HG02588 (cell line): Measurements from ENCODE around the gene DYNLT3.

Experiments used
- ATAC-seq: cut with Tn5 transposase; IDR thresholded peaks from one replicate; pipeline ENCODE4 v1.9.1; 2021; ENCODE audit warnings: mild to moderate bottlenecking, moderate library complexity; ENCODE audit not compliant: unreplicated experiment

DYNLT3 gene

GRCh38 chrX:37846934-37847732 is at the start of gene DYNLT3:
Gene DYNLT3, minus strand, starts transcription at chrX:37847571. Its CDS starts 61 bp downstream, at chrX:37847510.
- ATAC-seq, result peak; percentile 100

GRCh38 chrX:37896511-37896890 is 49.1 kb upstream of the DYNLT3 start:
- ATAC-seq, result no peak

GRCh38 chrX:37895795-37896510 is 48.6 kb upstream of the DYNLT3 start:
- no peak for ATAC-seq

- ATAC-seq, result no peak
Observed at GRCh38 chrX:37894725-37895124, 47.4 kb upstream of the DYNLT3 start.

GRCh38 chrX:37888010-37888409 is 40.6 kb upstream of the DYNLT3 start:
- no peak for ATAC-seq

GRCh38 chrX:37887347-37887746 is 40.0 kb upstream of the DYNLT3 start:
- no peak for ATAC-seq

- no peak for ATAC-seq
Observed at GRCh38 chrX:37883196-37883595, 35.8 kb upstream of the DYNLT3 start.

- no peak for ATAC-seq
Observed at GRCh38 chrX:37879692-37880091, 32.3 kb upstream of the DYNLT3 start.

GRCh38 chrX:37876716-37877115 is 29.3 kb upstream of the DYNLT3 start:
- no peak for ATAC-seq

- no peak for ATAC-seq
Observed at GRCh38 chrX:37875675-37876074, 28.3 kb upstream of the DYNLT3 start.

- ATAC-seq, result no peak
Observed at GRCh38 chrX:37873220-37873619, 25.8 kb upstream of the DYNLT3 start.

GRCh38 chrX:37872303-37872655 is 24.9 kb upstream of the DYNLT3 start:
- no peak for ATAC-seq

- no peak for ATAC-seq
Observed at GRCh38 chrX:37871626-37872302, 24.4 kb upstream of the DYNLT3 start.

GRCh38 chrX:37867536-37868153 is 20.3 kb upstream of the DYNLT3 start:
- ATAC-seq, result no peak

- ATAC-seq, result no peak
Observed at GRCh38 chrX:37863728-37864127, 16.4 kb upstream of the DYNLT3 start.

GRCh38 chrX:37862851-37863250 is 15.5 kb upstream of the DYNLT3 start:
- no peak for ATAC-seq

- no peak for ATAC-seq
Observed at GRCh38 chrX:37860721-37861120, 13.3 kb upstream of the DYNLT3 start.

GRCh38 chrX:37854748-37855147 is 7.4 kb upstream of the DYNLT3 start:
- no peak for ATAC-seq

- no peak for ATAC-seq
Observed at GRCh38 chrX:37854148-37854547, 6.8 kb upstream of the DYNLT3 start.

GRCh38 chrX:37847733-37848197 is 394 bp upstream of the DYNLT3 start:
- no peak for ATAC-seq

GRCh38 chrX:37846558-37846933 is 825 bp downstream of the DYNLT3 start:
- ATAC-seq, result no peak
